OCI-LY1 (cell line): ENCODE data around the gene MOSPD2.

Source experiments
- CTCF ChIP-seq: fragments of 200-600 bp; sonication (generic), shearing (Covaris generic); IDR thresholded peaks from 2 replicates; pipeline ENCODE4 v1.5.1; 2017; ENCODE audit warnings: mild to moderate bottlenecking, antibody characterized with exemption, low read length, moderate library complexity, mixed read lengths
- EZH2 ChIP-seq: fragments of 200-600 bp; sonication (generic), shearing (Covaris generic); IDR thresholded peaks from 2 replicates; pipeline ENCODE4 v1.8.0; 2017; ENCODE audit warnings: borderline replicate concordance, mixed run types, mild to moderate bottlenecking, antibody characterized with exemption, low read length, moderate library complexity, mixed read lengths

DNA sequence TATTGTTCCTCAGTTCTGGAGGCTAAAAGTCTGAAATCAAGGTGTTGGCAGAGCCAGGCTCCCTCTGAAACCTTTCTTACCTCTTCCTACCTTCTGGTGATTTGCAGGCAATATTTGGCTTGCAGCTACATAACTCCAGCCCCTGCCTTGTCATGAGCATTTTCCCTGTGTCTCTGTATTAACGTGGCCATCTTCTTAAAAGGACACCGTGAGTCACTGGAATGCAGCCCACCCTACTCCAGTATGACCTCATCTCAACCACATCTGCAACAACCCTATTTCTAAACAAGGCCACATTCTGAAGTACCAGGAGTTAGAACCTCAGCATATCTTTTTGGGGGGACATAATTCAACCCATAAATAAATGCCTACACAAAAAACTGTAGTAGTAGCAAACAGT, 41.1 kb upstream of the MOSPD2 start:
- TF ChIP-seq CTCF (no peak), EZH2 (no peak)
